GM19438 (cell line): ENCODE measurements around the gene SCRN1.

Source experiments
- ATAC-seq: cut with Tn5 transposase; IDR thresholded peaks from one replicate; pipeline ENCODE4 v1.9.1; 2021; ENCODE audit warnings: low read depth; ENCODE audit not compliant: unreplicated experiment

The SCRN1 gene

GRCh38 chr7:29929018-29929807 lies 60.4 kb downstream of the SCRN1 start:
- ATAC-seq, result no peak

GRCh38 chr7:29926741-29927140 lies 62.9 kb downstream of the SCRN1 start:
- no peak for ATAC-seq

GRCh38 chr7:29926216-29926615 lies 63.4 kb downstream of the SCRN1 start:
- ATAC-seq, result no peak

GRCh38 chr7:29924684-29925083 lies 64.9 kb downstream of the SCRN1 start:
- no peak for ATAC-seq

- no peak for ATAC-seq
These were observed 65.6 kb downstream of the SCRN1 start for GRCh38 chr7:29924006-29924405.

GRCh38 chr7:29922921-29923700 lies 66.5 kb downstream of the SCRN1 start:
- no peak for ATAC-seq

GRCh38 chr7:29921404-29922010 lies 68.1 kb downstream of the SCRN1 start:
- peak; percentile 86 for ATAC-seq

GRCh38 chr7:29920491-29920890 lies 69.1 kb downstream of the SCRN1 start:
- no peak for ATAC-seq

- ATAC-seq, result no peak
These were observed 69.8 kb downstream of the SCRN1 start for GRCh38 chr7:29919790-29920189.

GRCh38 chr7:29918850-29919249 lies 70.8 kb downstream of the SCRN1 start:
- ATAC-seq, result no peak

- ATAC-seq, result no peak
These were observed 72.0 kb downstream of the SCRN1 start for GRCh38 chr7:29917641-29918040.

GRCh38 chr7:29915481-29916215 lies 74.0 kb downstream of the SCRN1 start:
- no peak for ATAC-seq

GRCh38 chr7:29914180-29914579 lies 75.4 kb downstream of the SCRN1 start:
- no peak for ATAC-seq

GRCh38 chr7:29906200-29907022 lies 83.2 kb downstream of the SCRN1 start:
- ATAC-seq, result no peak

- ATAC-seq, result no peak
These were observed 88.9 kb downstream of the SCRN1 start for GRCh38 chr7:29900745-29901144.

GRCh38 chr7:29898301-29898700 lies 91.3 kb downstream of the SCRN1 start:
- ATAC-seq, result no peak

- ATAC-seq, result no peak
These were observed 92.8 kb downstream of the SCRN1 start for GRCh38 chr7:29896685-29897411.

- no peak for ATAC-seq
These were observed 94.0 kb downstream of the SCRN1 start for GRCh38 chr7:29895559-29895958.

GRCh38 chr7:29894256-29894655 lies 95.3 kb downstream of the SCRN1 start:
- no peak for ATAC-seq
